ENCODE data around the gene SGTA.

GRCh38 chr19:2758601-2759313 lies 24.3 kb downstream of the SGTA start:
- no peak for TF ChIP-seq CTCF (IDR thresholded peaks at IDR 0.05)
- no peak for TF ChIP-seq POLR2A (IDR thresholded peaks at IDR 0.05)
